Activated CD4-positive, CD25-positive, alpha-beta regulatory T cell treated with anti-CD3 and anti-CD28 coated beads, Interleukin-2, amount 50 U/mL, for 72 hours (primary cell): ENCODE results near the gene SH2D3C.
A peak's percentile ranks its signal among the peaks of the same experiment; 100 is the strongest.

ENCODE experiments used
- DNase-seq: peaks from one replicate; pipeline ENCODE4 v3.0.0; 2021

The SH2D3C gene

DNA sequence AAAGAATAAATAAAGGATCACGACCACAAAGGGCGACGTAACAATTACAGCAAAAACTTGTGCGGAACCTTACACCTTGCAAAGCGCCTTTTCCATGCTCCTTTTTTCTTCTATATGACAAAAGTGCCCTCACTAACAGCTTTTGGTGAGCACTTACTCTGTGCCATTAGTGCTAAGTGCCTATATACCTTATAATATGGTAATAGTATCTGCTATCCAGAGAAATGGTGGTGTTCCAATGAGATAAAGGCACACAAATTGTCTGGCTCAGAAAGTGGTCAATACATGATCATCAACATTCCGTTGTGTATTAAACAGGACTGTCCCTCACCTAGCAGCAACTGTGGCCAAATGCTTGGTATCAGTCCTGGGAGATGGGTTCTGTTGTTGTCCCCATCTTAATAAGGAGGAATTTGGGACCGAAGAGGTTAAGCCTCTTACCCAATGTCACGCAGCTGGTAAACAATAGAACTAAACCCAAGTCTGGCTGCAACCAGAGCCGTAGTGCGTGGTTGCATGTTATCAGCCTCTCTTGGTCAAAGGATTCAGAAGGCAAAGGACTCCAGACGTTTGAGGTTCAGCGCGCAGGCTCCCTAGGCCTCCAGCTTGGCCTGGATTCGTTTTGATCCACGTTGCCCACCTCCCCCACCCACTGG is 42.8 kb downstream of the SH2D3C start:
- no peak for DNase-seq

DNA sequence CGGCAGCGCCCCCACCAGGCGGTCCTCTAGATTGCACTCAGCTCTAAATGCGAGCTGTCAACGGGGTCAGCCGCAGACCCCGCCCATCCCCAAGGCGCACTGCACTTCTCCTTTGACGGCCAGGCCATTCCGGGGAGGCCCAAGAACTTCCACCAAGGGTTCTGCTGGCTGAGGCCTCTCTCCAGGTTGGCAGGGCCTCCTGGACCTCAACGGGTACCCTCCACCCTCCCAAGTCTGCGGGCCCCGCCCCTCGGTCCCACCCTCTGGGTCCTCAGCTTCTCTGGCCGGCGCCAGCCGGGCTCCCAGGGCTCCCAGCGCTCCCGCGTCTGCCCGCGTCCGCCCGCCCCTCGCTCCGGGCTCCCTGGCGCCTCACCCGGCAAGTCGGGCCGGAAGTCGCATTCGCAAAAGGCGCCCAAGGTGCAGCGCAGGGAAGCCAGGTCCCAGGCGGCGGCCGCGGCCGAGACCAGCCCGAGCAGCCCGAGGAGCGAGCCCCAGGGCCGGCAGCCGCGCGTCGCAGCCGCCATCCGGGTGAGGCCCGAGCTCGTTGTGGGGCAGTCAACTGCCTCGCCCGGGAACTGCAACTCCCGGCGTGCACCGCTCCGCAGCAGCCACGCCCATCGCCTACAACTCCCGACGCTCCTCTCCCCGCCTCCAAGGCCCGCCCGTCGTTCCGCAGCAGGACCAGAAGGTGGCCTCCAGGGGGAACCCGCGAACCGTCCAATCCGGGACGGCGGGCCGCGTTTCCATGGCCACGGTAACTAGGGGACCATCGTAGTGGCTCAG is 43.5 kb downstream of the SH2D3C start, which contains the start of gene TOR2A:
Gene TOR2A, minus strand, starts transcription at position 548 of the 783 bp plus-strand sequence. Its CDS starts 24 bp downstream, at position 524.
- peak; percentile 99 for DNase-seq

DNA sequence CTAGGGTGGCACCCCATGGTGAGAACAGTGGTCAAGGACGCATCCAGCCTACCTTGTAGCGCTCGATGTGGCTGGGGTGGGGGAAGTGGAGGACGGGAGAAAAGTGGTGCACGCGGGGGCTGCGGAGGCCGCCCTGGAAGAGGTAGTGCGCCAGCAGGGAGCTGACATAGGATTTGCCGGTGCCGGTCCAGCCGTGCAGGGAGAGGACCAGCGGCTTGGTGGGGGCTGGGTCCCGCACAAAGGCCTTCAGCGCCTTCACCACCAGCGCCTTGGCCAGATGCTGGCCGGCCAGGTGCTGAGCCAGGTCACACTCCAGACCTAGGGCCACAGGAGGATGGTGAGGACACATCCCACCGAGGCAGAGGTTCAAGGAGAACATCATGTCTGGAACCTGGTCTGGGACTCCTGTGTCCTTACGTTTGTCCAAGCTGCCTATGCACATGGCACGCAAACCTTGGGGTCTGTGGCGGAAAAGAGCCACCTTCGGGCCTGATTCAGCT is 44.2 kb downstream of the SH2D3C start:
- DNase-seq: no peak

DNA sequence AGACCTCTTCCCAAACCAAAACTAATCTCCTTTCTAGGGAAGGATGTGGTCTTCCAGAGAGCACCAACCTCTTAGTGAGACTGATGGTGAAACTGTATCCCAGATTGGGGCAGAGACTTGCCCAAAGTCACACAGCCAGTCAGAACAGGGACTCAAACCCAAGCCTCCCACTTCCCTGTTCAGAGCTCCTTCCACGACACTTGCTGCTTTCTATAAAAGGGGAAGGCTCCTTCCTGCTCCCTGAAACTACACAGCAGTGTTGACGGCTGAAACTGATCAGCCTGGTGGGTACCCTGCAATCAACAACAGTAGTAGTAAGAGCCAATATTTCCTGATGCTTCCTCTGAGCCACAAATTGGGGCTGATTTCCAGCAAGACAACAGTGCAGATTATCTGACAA is 44.9 kb downstream of the SH2D3C start:
- no peak for DNase-seq

DNA sequence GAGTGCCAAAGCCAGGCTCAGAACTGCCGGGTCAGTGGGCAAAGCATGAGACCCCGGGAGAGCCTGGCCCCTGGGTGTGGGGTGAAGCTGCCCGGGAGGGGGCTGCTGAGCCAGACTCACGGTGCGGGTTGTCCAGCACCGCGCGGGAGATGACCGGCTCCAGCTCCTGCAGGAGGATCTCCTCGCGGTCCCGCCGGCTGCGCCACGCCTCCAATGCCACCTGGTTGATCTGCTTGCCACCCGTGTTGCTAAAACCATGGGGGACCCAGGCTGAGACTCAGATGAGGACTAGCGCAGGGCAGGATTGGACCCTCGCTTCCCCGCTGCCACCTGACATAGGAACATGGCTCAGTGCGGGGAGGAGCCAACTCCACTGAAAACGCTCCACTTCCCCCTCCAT is 46.0 kb downstream of the SH2D3C start:
- no peak for DNase-seq

DNA sequence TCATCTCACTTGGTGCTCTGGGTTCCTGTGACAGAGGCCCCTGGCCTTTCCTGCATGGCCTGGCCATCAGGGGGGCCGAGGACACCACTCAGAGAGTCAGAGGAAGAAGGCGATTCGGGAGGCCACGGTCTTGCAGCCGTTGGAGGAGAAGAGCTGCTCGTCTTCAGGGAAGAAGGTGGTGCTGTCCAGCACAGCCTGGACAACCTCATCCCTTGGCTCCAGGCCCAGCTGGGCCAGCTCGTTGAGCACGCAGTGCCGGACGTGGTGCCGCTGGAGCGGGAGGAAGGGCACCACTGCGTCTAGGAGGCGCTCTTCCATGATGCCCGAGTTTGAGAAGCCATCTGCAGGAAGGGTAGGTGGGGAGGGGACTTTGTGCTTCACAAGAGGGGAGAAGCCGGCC is 46.5 kb downstream of the SH2D3C start:
- DNase-seq: no peak

DNA sequence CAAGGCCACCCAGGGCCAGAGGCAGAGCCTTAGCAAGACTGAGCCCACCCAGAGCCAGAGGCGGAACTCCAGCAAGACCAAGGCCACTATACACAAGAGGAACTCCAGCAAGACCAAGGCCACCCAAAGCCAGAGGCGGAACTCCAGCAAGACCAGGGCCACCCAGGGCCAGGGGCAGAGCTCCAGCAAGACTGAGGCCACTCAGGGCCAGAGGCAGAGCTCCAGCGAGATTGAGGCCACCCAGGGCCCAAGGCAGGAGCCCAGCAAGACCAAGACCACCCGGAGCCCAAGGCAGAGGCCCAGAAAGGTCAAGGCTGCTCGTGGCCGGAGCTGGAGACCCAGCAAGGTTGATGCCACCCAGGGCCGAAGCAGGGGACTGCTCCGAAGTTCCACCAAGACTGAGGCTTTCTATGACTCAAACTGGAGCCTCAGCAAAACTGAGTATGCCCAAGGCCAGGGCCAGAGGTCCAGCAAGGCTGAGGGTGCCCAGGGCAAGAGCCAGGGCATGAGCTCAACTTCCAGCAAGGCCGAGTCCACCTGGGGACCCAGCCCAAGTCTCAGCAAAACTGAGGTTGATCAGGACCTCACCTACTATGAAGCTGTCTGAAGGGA is 47.6 kb downstream of the SH2D3C start:
- no peak for DNase-seq

DNA sequence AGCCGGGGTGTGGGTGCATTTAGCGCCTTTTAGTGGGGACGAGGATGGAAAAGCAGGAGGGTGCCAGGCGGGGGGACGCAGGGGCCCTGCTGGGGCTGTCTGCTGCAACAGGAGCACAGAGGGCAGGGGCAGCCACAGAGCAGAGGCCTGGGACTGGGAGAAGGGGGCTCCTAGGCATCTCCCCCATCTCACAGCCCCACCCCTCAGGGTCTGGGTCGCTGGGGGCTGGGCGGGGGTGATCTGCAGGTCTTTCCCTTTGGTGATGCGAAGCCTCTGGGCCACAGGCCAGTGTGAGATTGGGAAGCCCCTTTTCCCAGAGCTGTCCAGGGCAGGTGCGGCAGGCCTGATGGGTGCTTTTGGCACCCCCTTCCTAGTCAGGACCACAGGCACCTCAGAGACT is 48.2 kb downstream of the SH2D3C start:
- no peak for DNase-seq

DNA sequence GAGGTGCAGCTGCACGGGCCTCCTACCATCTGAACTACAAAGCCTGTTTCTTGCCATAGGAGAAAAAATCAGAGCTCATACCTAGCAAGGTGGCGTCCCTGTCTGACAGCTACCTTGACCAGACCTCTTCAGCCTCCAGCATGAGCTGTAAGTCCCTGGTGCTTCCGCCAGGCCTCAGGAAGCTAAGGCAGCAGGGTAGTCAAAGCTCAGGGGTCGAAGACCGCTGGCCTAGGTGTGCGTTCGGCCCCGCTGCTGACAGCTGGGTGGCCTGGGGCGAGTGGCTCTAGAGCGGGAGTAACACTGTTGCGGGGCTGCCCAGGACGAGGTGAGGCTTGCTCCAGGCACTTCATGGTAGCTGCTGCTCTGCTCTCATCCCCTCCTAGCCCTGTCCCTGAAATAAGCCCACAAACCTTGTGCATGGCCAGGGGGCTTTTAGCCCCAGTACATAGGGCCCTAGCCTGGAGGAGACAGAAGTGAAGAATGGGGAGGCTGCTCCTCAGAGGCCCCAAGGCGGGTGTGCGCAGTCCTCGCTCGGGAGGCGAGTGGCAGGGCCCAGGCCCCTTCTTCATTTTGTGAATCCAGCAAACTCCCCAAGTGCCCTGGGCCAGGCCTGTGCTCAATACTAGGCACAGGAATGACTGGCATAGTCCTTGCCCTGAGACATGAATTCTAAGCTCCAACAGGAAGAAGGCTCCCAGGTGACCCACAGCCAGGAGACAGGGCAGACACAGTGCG is 48.8 kb downstream of the SH2D3C start:
- no peak for DNase-seq

DNA sequence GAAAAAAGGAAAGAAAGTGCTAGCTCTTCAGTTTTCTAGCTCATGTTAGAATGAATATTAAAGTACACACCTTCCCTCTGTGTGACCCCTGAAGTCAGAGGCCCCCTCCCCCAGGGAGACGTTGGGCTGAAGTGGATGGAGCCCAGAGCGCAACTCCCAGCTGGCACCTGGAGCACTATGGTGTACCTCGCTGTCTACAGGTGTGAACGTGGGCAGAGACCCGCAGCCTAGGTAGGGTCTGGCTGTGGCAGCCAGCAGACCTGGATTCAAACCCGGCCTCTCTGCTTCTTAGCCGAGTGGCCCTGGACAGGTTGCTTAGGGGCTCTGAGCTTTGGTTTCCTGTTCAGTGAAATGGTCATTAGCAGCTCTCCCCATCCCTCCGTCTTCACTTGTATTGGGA is 49.7 kb downstream of the SH2D3C start:
- DNase-seq: no peak

DNA sequence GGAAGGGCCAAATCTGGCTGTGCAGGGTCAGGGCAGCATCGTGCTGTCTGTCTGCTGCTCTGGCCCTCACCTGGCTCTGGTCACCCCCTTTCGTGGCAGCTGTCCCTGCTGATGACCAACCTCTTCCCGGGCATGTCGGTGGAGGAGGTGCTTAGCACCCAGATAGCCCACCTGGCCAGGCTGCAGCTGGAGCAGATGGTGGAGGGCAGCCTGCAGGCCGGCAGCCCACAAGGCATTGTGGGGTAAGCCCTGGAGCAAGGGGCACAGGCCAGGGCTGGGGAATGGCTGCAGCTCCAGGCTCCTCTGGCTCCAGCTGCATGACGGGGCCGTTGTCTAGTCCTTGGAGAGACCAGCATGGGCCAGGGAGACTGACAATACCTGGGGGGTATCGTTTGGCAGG is 51.6 kb downstream of the SH2D3C start:
- no peak for DNase-seq

DNA sequence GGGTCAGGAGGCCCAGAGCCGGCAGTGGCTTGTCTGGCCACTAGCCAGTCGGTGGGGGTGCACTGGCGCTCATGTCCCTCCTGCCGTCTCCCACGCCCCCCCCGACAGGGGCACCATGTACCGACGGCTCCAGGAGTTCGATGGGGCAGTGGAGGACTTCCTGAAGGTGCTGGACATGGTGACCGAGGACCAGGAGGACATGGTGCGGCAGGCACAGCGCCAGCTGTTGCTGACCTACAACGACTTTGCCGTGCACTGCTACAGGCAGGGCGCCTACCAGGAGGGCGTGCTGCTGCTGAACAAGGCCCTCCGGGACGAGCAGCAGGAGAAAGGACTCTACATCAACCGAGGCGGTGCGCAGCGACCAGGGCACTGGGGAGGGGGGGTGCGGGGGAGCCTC is 54.5 kb downstream of the SH2D3C start:
- DNase-seq: no peak

DNA sequence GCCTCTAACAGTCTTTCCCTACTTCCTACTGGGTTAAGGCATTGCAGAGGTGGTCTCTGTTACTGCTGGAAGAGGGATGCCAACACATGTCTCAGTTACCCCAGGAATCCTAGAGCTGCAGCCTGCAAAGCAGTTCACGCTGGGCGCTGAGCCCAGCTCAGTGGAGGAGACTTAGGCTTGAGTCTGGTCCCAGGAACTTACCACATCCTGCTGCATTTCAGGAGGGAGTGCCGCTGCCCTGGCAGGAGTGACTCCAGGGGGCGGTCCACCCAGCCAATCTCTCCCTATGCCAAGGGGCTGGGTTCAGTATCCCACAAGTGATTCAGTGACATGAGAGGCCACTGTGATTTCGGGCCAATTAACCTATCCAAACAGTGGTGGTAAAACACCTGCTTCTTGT is 55.0 kb downstream of the SH2D3C start:
- DNase-seq: no peak

DNA sequence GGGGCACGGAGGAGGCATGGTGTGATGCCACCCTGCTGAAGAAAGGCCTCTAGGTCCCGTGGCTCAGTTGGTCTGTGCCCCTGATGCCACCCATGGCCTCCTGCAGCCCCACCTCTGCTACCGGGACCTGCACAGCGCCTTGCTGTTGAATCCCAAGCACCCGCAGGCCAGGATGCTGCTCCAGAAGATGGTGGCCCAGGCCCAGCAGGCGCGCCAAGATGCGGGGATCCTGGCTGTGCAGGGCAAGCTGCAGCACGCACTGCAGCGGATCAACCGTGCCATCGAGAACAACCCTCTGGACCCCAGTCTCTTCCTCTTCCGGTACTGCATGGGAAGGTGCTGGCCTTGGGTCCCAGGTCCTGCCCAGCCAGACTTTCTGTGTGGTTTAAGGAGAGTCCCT is 55.5 kb downstream of the SH2D3C start:
- no peak for DNase-seq

DNA sequence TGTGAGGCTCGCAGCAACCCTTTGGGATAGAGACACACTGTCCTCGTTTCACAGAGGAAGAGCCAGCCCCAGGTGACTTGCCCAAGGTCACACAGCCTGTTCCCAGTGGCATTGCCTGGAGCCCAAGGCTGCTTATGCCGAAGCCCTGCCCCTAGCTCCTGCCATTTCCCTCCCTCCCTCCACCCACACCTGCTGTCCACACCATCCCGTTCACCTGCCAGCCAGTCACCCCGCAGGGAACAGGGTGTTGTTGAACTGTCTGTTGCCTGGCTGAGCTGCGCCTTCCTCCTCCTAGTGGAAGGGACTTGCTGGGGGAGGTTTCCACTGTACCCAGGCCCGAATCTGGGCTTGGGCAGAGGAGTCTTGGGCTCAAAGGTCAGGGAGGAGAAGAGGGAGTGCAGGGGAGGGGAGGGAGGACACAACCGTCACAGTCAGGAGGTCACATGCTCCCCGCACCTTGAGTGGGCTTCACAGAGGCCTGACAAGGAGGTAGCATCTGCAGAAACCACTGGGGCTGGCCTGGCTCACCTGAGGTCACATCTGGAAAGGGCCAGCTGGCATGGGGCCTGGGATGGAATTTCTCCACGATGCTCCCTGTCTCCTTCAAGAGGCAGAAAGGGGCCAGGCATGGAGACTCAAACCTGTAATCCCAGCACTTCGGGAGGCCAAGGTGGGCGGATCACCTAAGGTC is 56.3 kb downstream of the SH2D3C start:
- DNase-seq: no peak

DNA sequence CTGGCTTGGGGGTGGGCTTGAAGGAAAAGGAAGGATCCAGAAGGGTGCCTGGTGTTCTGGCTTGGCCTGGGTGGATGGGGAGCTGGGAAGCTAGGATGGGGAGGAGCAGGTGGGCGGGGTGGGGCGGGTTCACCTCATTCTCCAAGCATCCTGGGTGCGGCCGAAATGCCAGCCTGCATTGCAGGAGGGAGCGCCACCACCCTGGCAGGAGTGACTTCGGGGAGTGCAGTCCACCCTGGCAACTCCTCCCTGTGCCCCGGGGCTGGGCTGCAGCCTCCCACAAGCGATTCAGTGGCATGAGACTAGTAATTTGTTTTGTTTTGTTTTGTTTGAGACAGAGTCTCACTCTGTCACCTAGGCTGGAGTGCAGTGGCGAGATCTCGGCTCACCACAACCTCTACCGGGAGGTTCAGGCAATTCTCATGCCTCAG is 57.1 kb downstream of the SH2D3C start:
- no peak for DNase-seq

DNA sequence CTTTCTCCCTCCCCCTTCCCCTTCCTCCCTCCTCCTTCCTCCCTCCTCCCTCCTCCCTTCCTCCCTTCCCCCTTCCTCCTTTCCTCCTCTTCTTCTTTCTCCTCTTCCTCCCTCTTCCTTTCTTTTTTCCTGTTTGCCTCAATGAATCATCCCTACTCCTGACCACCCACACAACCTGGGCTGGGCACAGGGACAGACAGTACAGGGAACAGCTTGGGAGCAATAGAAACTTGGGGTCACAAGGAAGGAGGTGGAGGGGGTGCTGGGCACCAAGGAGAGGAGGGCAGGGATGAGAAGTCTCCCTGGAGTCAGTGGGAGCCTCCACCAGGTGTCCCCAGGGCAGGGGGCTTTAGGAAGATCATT is 57.6 kb downstream of the SH2D3C start:
- DNase-seq: no peak

DNA sequence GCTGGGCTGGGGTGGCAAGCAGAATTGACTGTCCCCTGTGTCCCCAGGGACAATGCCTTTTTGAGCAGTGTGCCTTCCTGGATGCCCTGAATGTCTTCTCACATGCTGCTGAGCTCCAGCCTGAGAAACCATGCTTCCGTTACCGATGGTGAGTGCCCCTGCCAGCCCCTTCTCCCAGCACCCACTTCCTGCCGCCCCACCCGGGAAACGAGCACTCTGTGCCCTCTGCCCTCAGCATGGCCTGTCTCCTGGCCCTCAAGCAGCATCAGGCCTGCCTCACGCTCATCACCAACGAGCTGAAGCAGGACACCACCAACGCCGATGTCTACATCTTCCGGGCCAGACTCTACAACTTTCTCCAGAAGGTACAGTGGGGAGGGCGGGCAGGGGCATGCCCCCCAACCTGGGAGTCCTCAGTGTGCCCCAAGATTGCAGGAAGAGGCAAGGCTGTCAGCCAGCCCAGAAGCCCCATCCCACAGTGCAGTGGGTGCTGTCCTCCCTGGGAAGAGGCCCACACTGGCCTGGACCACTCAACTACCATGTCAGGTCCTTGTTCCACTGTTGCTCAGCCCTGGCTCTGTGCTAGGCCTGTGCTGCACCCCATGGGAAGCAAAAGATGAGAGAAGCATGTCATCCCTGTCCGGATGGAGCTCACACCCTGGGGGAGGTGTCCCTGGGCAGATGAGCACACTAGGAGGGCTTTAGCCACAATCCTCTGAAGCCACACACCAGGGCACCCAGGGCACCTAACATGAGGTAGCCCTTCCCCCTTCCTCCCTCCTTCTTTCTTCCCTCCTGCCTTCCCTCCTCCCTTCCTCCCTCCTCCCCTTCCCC is 58.2 kb downstream of the SH2D3C start:
- DNase-seq: no peak

DNA sequence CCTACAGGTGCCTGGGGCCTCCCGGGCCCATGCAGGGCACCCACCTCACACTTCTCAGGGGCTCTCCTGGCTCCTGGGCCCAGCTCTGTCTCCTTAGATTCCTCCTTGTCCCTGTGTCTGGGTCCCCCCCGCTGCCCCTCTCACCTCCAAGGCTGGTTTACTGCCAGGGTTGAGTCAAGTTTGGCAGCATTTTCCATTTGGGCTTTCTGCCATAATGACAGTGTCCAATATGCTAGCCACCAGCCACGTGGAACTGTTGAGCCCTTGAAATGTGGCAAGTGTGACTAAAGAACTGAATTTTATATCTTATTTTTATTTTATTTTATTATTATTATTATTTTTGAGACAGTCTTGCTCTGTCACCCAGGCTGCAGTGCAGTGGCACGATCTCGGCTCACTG is 60.7 kb downstream of the SH2D3C start:
- DNase-seq: no peak

DNA sequence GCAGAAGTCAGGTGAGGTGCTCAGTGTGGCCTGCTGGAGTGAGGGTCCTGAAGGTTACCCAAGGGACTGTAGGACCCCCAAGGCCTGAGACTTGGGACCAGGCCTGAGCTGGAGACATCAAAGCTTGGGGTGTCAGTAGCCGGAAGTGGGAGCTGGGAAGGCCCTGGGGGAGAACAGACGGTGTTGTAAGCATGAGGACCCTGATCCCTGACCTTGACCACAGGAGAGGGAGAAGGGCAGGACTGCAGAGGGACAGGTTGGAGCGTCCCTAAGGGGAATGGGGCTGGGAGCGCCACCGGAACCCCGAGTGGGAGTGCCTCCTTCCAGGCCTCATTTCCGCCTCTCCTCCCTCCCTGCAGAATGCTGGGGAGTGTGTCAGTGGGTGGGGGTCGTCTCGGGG is 62.1 kb downstream of the SH2D3C start:
- DNase-seq: no peak

DNA sequence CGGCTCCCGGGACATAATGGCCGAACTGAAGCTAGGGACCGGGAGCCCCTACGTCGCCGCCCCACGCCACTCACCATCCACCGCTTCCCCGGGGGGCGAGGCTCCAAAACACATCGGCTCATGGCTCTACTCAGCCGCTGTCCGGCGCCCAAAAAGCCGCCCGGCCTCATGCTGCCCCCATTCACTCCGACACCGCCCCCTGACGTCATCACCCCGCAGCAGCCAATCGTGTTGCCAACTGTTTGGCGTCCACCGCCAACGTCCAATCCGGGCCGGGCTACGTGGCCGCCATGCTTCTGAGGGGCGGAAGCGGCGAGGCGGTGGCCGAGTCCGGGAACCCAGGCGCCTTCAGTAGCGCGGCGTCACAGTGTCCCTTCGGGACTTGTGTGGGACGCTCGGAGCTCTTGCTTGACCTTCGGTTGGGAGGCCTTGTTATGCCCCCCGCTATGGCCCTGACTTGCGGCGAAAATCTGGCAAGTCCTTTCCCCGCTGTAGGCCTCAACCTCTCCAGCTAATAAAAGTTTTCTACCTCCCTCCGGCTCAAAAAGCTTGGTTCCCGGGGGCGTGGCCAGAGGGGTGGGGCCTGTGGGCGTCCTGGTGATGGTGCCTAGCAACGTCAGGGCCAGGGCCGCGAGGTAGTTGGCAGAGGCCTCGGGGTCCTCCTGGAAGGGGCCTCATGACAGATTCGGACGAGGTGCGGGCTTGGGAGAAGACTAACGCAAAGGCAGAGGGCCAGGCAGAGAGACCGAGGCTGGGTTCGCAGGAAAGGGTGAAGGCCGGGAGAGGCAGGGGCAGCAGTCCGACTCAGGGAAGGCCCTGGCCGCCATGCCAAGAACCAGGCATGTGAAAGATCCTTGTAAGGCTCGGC is 62.8 kb downstream of the SH2D3C start, which contains the start of the genes PTRH1 and TTC16:
Gene PTRH1, minus strand, starts transcription at position 194 of the 868 bp plus-strand sequence. Its CDS starts 24 bp downstream, at position 170.
Gene TTC16, plus strand, starts transcription at position 610 of the 868 bp plus-strand sequence. Its CDS starts 67 bp downstream, at position 677.
- peak; percentile 97 for DNase-seq
